ENCODE data around the gene VPS4B.
A peak's percentile ranks its signal among the peaks of the same experiment; 100 is the strongest.

VPS4B gene

DNA sequence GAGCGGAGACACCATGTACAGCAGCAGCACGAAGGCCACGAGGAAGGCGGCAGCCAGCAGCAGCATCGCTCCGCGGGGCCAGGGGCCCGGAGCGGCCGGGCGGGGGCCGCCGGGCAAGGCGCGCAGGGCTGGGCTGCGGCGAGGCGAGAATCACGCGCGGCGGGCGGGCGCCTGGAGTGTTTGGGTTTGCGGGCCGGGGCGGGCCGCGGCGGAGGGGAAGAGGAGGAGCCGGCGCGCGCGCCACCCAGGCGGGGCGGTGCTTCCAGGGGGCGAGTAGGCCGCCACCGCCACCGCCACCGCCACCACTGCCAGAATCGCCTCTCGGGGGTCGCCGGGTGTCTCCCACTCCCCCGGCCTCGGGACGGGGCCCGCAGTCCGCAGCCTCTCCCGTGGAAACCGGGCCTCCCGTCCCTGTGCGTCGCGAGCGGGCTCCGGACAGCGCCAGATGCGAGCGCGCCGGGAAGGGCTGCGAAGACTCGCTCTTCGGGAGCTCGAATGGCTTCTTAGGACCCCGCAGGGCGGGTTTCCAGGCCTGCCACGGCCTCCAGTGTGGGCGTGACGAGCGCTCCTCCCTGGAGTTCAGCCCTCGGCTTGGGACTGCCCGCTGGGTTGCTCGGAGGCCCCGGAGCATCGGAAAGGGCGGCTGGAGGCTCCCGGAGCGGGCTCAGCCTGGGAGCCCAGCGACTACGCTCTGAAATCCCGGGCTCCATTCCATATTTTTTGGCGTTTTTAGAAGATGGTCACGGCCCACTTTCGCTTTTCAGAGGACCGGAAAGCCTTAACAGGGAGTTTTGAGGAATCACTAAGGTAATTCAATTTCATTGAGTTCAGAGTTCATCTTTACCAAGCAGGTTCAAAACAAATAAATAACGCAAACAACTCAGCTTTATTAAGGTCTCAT is 55.0 kb downstream of the VPS4B start, which contains the start of gene KDSR (continued):
- TF ChIP-seq ZNF214 (tag by site-specific recombination; IDR thresholded peaks at IDR 0.05; ENCODE audit: borderline replicate concordance), result no peak
- TF ChIP-seq, protein P1, sequence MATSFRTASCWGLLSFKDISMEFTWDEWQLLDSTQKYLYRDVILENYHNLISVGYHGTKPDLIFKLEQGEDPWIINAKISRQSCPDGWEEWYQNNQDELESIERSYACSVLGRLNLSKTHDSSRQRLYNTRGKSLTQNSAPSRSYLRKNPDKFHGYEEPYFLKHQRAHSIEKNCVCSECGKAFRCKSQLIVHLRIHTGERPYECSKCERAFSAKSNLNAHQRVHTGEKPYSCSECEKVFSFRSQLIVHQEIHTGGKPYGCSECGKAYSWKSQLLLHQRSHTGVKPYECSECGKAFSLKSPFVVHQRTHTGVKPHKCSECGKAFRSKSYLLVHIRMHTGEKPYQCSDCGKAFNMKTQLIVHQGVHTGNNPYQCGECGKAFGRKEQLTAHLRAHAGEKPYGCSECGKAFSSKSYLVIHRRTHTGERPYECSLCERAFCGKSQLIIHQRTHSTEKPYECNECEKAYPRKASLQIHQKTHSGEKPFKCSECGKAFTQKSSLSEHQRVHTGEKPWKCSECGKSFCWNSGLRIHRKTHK (tag by site-specific recombination; IDR thresholded peaks at IDR 0.05), result no peak
- no peak for TF ChIP-seq ZNF423 (tag by site-specific recombination; IDR thresholded peaks at IDR 0.05)
- TF ChIP-seq MYNN (tag by site-specific recombination; IDR thresholded peaks at IDR 0.05; ENCODE audit: borderline replicate concordance), result no peak
- TF ChIP-seq, protein P2, sequence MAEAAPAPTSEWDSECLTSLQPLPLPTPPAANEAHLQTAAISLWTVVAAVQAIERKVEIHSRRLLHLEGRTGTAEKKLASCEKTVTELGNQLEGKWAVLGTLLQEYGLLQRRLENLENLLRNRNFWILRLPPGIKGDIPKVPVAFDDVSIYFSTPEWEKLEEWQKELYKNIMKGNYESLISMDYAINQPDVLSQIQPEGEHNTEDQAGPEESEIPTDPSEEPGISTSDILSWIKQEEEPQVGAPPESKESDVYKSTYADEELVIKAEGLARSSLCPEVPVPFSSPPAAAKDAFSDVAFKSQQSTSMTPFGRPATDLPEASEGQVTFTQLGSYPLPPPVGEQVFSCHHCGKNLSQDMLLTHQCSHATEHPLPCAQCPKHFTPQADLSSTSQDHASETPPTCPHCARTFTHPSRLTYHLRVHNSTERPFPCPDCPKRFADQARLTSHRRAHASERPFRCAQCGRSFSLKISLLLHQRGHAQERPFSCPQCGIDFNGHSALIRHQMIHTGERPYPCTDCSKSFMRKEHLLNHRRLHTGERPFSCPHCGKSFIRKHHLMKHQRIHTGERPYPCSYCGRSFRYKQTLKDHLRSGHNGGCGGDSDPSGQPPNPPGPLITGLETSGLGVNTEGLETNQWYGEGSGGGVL (tag by site-specific recombination; IDR thresholded peaks at IDR 0.05), result no peak
- TF ChIP-seq, protein P3, sequence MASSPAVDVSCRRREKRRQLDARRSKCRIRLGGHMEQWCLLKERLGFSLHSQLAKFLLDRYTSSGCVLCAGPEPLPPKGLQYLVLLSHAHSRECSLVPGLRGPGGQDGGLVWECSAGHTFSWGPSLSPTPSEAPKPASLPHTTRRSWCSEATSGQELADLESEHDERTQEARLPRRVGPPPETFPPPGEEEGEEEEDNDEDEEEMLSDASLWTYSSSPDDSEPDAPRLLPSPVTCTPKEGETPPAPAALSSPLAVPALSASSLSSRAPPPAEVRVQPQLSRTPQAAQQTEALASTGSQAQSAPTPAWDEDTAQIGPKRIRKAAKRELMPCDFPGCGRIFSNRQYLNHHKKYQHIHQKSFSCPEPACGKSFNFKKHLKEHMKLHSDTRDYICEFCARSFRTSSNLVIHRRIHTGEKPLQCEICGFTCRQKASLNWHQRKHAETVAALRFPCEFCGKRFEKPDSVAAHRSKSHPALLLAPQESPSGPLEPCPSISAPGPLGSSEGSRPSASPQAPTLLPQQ (tag by site-specific recombination; IDR thresholded peaks at IDR 0.05), result peak; percentile 85
- peak; percentile 81 for TF ChIP-seq ZNF629 (tag by site-specific recombination; IDR thresholded peaks at IDR 0.05)
- no peak for TF ChIP-seq ZNF555 (tag by site-specific recombination; conservative IDR thresholded peaks at IDR 0.05)
- peak; percentile 88 for TF ChIP-seq SP7 (tag by site-specific recombination; IDR thresholded peaks at IDR 0.05)
- TF ChIP-seq ZNF560 (tag by site-specific recombination; IDR thresholded peaks at IDR 0.05; ENCODE audit: borderline replicate concordance), result peak; percentile 1; the same call in 1 of the 2 replicates
- no peak for TF ChIP-seq GFI1B (tag by site-specific recombination; IDR thresholded peaks at IDR 0.05)
- no peak for TF ChIP-seq ZNF624 (tag by site-specific recombination; IDR thresholded peaks at IDR 0.05)
- no peak for TF ChIP-seq ZNF311 (tag by site-specific recombination; IDR thresholded peaks at IDR 0.05; ENCODE audit: borderline replicate concordance)
- no peak for TF ChIP-seq ZNF155 (tag by site-specific recombination; IDR thresholded peaks at IDR 0.05)
- peak; percentile 81 for TF ChIP-seq ZNF561 (tag by site-specific recombination; IDR thresholded peaks at IDR 0.05; ENCODE audit: borderline replicate concordance)
- no peak for TF ChIP-seq ZNF837 (tag by site-specific recombination; IDR thresholded peaks at IDR 0.05)
- no peak for TF ChIP-seq ZNF266 (tag by site-specific recombination; IDR thresholded peaks at IDR 0.05; ENCODE audit: low read depth)
- TF ChIP-seq, protein P4, sequence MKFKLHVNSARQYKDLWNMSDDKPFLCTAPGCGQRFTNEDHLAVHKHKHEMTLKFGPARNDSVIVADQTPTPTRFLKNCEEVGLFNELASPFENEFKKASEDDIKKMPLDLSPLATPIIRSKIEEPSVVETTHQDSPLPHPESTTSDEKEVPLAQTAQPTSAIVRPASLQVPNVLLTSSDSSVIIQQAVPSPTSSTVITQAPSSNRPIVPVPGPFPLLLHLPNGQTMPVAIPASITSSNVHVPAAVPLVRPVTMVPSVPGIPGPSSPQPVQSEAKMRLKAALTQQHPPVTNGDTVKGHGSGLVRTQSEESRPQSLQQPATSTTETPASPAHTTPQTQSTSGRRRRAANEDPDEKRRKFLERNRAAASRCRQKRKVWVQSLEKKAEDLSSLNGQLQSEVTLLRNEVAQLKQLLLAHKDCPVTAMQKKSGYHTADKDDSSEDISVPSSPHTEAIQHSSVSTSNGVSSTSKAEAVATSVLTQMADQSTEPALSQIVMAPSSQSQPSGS (tag by site-specific recombination; IDR thresholded peaks at IDR 0.05; ENCODE audit: low read depth), result no peak
- TF ChIP-seq, protein P5, sequence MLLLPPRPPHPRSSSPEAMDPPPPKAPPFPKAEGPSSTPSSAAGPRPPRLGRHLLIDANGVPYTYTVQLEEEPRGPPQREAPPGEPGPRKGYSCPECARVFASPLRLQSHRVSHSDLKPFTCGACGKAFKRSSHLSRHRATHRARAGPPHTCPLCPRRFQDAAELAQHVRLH (tag by site-specific recombination; IDR thresholded peaks at IDR 0.05), result peak; percentile 85
- TF ChIP-seq ZNF341 (tag by site-specific recombination; IDR thresholded peaks at IDR 0.05; ENCODE audit: low read depth), result peak; percentile 88
- no peak for TF ChIP-seq ZFP3 (tag by site-specific recombination; IDR thresholded peaks at IDR 0.05; ENCODE audit: low read depth)
- TF ChIP-seq ZNF585B (tag by site-specific recombination; IDR thresholded peaks at IDR 0.05), result no peak
- peak; percentile 40 for TF ChIP-seq ZNF510 (tag by site-specific recombination; IDR thresholded peaks at IDR 0.05; ENCODE audit: insufficient replicate concordance)
- TF ChIP-seq ZNF670 (tag by site-specific recombination; IDR thresholded peaks at IDR 0.05; ENCODE audit: low read depth), result no peak
- no peak for TF ChIP-seq ZNF10 (tag by site-specific recombination; IDR thresholded peaks at IDR 0.05)
- TF ChIP-seq KLF16 (tag by site-specific recombination; IDR thresholded peaks at IDR 0.05), result peak; percentile 97
- peak; percentile 95 for TF ChIP-seq IKZF3 (tag by site-specific recombination; IDR thresholded peaks at IDR 0.05)
- TF ChIP-seq ZNF791 (tag by site-specific recombination; IDR thresholded peaks at IDR 0.05), result no peak
- TF ChIP-seq ZNF843 (tag by site-specific recombination; IDR thresholded peaks at IDR 0.05), result peak; percentile 80
- TF ChIP-seq, protein P6, sequence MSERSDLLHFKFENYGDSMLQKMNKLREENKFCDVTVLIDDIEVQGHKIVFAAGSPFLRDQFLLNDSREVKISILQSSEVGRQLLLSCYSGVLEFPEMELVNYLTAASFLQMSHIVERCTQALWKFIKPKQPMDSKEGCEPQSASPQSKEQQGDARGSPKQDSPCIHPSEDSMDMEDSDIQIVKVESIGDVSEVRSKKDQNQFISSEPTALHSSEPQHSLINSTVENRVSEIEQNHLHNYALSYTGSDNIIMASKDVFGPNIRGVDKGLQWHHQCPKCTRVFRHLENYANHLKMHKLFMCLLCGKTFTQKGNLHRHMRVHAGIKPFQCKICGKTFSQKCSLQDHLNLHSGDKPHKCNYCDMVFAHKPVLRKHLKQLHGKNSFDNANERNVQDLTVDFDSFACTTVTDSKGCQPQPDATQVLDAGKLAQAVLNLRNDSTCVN (tag by site-specific recombination; optimal IDR thresholded peaks at IDR 0.05), result peak; percentile 88

Data from HEK293 (cell line).